OCI-LY1 (cell line): Measurements from ENCODE around the gene PLEKHM1.

Source experiments
- H2AFZ ChIP-seq: fragments of 200-600 bp; sonication (generic), shearing (Covaris generic); 2 replicates; pipeline ENCODE4 v1.6.0; 2014; ENCODE audit warnings: antibody characterized with exemption, mild to moderate bottlenecking, low read length
- H3F3A ChIP-seq: fragments of 200-600 bp; sonication (generic), shearing (Covaris generic); 2 replicates; pipeline ENCODE4 v1.6.0; 2014; ENCODE audit warnings: mild to moderate bottlenecking, antibody characterized with exemption, low read length, moderate library complexity; ENCODE audit not compliant: insufficient read depth
- H3K27ac ChIP-seq: fragments of 200-600 bp; sonication (generic); 2 replicates; pipeline ENCODE4 v1.5.1; 2014; ENCODE audit warnings: low read length, mixed run types, mild to moderate bottlenecking, low read depth; ENCODE audit not compliant: poor library complexity, severe bottlenecking
- H3K27me3 ChIP-seq: fragments of 200-600 bp; sonication (generic); 2 replicates; pipeline ENCODE4 v1.6.0; 2014; ENCODE audit warnings: antibody characterized with exemption, mild to moderate bottlenecking, low read length, moderate library complexity; ENCODE audit not compliant: insufficient read depth
- H3K36me3 ChIP-seq: fragments of 200-600 bp; sonication (generic); 2 replicates; pipeline ENCODE4 v1.6.1; 2014; ENCODE audit warnings: mild to moderate bottlenecking, antibody characterized with exemption, low read length, moderate library complexity, mixed read lengths; ENCODE audit not compliant: insufficient read depth
- H3K4me1 ChIP-seq: fragments of 200-600 bp; sonication (generic); 2 replicates; pipeline ENCODE4 v1.5.1; 2014; ENCODE audit warnings: mild to moderate bottlenecking, low read length, moderate library complexity; ENCODE audit not compliant: insufficient read depth, severe bottlenecking
- H3K4me2 ChIP-seq: fragments of 200-600 bp; sonication (generic), shearing (Covaris generic); 2 replicates; pipeline ENCODE4 v1.6.1; 2014; ENCODE audit warnings: low read length
- H3K4me3 ChIP-seq: fragments of 200-600 bp; sonication (generic); 2 replicates; pipeline ENCODE4 v1.5.1; 2014; ENCODE audit warnings: low read length, low read depth, mild to moderate bottlenecking, mixed read lengths; ENCODE audit not compliant: poor library complexity, severe bottlenecking
- H3K79me2 ChIP-seq: fragments of 200-600 bp; shearing (Covaris generic); 2 replicates; pipeline ENCODE4 v1.6.1; 2016; ENCODE audit warnings: mixed run types, low read length, mixed read lengths; ENCODE audit not compliant: insufficient read depth
- H3K9ac ChIP-seq: fragments of 200-600 bp; sonication (generic), shearing (Covaris generic); 2 replicates; pipeline ENCODE4 v1.6.1; 2014; ENCODE audit warnings: mild to moderate bottlenecking, low read length, mixed read lengths
- H3K9me2 ChIP-seq: fragments of 200-600 bp; sonication (generic), shearing (Covaris generic); 2 replicates; pipeline ENCODE4 v1.6.1; 2014; ENCODE audit warnings: low read depth, mild to moderate bottlenecking, low read length, mixed read lengths
- H3K9me3 ChIP-seq: fragments of 200-600 bp; shearing (Covaris generic); 2 replicates; pipeline ENCODE4 v1.6.1; 2014; ENCODE audit warnings: low read length, mixed read lengths
- H4K20me1 ChIP-seq: fragments of 200-600 bp; sonication (generic), shearing (Covaris generic); 2 replicates; pipeline ENCODE4 v1.6.0; 2016; ENCODE audit warnings: mild to moderate bottlenecking, low read length; ENCODE audit not compliant: insufficient read depth
- EZH2 ChIP-seq: fragments of 200-600 bp; sonication (generic), shearing (Covaris generic); IDR thresholded peaks from 2 replicates; pipeline ENCODE4 v1.8.0; 2017; ENCODE audit warnings: borderline replicate concordance, mixed run types, mild to moderate bottlenecking, antibody characterized with exemption, low read length, moderate library complexity, mixed read lengths
- TF ChIP-seq, protein P1 (sequence below): fragments of 200-600 bp; sonication (generic), shearing (Covaris generic); IDR thresholded peaks from 2 replicates; pipeline ENCODE4 v1.5.1; 2017; ENCODE audit warnings: mild to moderate bottlenecking, antibody characterized with exemption, low read length, moderate library complexity, mixed read lengths

PLEKHM1 gene

DNA sequence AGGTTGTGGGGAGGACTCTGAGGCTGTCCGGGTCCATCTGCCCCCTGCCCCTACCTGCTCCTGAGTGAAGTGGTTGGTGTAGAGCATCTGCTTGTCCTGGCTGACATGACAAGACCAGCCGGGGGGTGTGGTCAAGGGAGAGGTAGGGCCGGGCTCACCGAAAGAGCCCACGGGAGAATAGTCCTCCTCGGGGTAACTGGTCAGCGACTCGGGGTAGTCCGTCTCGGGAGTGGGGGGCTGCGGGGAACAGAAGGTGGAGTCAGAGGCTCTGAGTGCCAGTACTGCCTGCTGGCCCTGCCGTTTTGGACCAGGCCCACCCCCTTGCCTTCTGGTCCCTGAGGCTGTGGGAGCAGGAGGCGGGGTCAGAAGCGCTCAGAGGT is 85.7 kb downstream of the PLEKHM1 start:
- no peaks in the 10 kb centered on the region for H3K9me3 ChIP-seq
- H3K79me2 ChIP-seq = no peaks in the 10 kb centered on the region
- no peak overlapping the region for H3K27ac ChIP-seq
- H3F3A ChIP-seq = no peaks in the 10 kb centered on the region
- H3K9me2 ChIP-seq = no peaks in the 10 kb centered on the region
- no peak for TF ChIP-seq EZH2
- TF ChIP-seq, protein P1, sequence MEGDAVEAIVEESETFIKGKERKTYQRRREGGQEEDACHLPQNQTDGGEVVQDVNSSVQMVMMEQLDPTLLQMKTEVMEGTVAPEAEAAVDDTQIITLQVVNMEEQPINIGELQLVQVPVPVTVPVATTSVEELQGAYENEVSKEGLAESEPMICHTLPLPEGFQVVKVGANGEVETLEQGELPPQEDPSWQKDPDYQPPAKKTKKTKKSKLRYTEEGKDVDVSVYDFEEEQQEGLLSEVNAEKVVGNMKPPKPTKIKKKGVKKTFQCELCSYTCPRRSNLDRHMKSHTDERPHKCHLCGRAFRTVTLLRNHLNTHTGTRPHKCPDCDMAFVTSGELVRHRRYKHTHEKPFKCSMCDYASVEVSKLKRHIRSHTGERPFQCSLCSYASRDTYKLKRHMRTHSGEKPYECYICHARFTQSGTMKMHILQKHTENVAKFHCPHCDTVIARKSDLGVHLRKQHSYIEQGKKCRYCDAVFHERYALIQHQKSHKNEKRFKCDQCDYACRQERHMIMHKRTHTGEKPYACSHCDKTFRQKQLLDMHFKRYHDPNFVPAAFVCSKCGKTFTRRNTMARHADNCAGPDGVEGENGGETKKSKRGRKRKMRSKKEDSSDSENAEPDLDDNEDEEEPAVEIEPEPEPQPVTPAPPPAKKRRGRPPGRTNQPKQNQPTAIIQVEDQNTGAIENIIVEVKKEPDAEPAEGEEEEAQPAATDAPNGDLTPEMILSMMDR = no peak
- no peaks in the 10 kb centered on the region for H3K27me3 ChIP-seq
- H3K4me3 ChIP-seq = no peak overlapping the region
- no peak overlapping the region for H2AFZ ChIP-seq
- H3K4me1 ChIP-seq = peaks cover 39% of the 10 kb centered on the region
- no peak overlapping the region for H3K9ac ChIP-seq
- H3K36me3 ChIP-seq = peaks cover 37% of the 10 kb centered on the region
- no peak overlapping the region for H3K4me2 ChIP-seq
- no peaks in the 10 kb centered on the region for H4K20me1 ChIP-seq

DNA sequence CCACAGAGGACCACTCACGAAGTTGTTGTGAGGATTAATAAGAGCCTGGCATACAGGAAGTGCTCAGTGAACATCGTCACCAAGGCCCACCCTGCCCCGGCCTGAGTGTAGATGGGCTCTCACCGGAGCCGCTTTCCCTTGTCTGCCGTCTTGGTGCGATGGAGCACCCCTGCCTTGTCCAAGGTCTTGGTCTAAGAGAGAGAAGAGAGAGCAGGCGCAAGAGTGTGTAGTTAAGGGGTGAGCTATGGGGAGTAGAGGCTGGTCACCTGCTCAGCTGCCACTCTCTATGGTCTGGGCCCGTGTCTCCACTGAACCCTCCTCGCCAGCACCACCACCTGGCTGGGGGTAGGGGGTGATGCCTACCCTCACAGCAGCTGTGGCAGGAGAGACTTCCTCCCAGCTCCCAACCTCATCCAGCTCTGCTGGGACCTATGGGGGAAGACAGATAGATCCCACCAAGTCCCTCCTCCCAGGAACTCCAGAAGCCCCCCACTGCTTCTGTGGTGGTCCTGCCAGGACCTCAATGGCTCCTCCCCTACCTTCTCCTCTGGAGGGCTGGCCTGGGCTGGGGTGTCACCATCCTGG is 86.5 kb downstream of the PLEKHM1 start:
- H3K27me3 ChIP-seq = no peaks in the 10 kb centered on the region
- no peak overlapping the region for H3K27ac ChIP-seq
- H3F3A ChIP-seq = no peaks in the 10 kb centered on the region
- peaks cover 30% of the 10 kb centered on the region for H3K4me1 ChIP-seq
- H3K9me3 ChIP-seq = no peaks in the 10 kb centered on the region
- no peak overlapping the region for H3K9ac ChIP-seq
- H3K79me2 ChIP-seq = no peaks in the 10 kb centered on the region
- no peak overlapping the region for H2AFZ ChIP-seq
- no peak for TF ChIP-seq EZH2
- TF ChIP-seq, protein P1 = no peak
- no peak overlapping the region for H3K4me3 ChIP-seq
- H4K20me1 ChIP-seq = no peaks in the 10 kb centered on the region
- no peak overlapping the region for H3K4me2 ChIP-seq
- H3K36me3 ChIP-seq = peaks cover 40% of the 10 kb centered on the region
- H3K9me2 ChIP-seq = no peaks in the 10 kb centered on the region

DNA sequence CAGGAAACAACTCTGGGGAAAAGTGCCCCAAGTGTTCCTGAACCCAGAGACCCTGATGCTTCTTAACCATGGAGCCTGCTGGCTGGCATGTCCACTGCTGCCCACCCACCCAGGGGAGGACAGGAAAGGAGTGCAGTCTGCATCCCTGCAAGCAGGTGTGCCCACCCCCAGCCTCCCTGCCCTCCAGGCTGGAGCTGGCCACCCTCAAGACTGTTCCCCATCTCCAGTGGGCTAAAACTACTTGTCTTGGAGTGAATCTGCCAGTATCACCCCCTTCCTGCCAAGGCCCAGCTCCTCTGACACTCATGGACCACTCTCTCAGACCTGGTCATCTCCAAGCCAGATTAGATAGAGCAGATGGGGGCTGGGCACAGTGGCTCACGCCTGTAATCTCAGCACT is 87.6 kb downstream of the PLEKHM1 start:
- Histone ChIP-seq H3F3A (no peaks in the 10 kb centered on the region), H3K9me3 (no peaks in the 10 kb centered on the region), H3K4me3 (no peak overlapping the region), H2AFZ (no peak overlapping the region), H3K9ac (no peak overlapping the region), H3K27ac (no peak overlapping the region), H3K9me2 (no peaks in the 10 kb centered on the region), H3K27me3 (no peaks in the 10 kb centered on the region), H3K36me3 (peaks cover 43% of the 10 kb centered on the region), H3K79me2 (no peaks in the 10 kb centered on the region), H3K4me2 (no peak overlapping the region), H4K20me1 (no peaks in the 10 kb centered on the region), H3K4me1 (peaks cover 19% of the 10 kb centered on the region)
- TF ChIP-seq, protein P1 = no peak
- no peak for TF ChIP-seq EZH2
